Stimulated activated CD8-positive, alpha-beta memory T cell treated with anti-CD3 and anti-CD28 coated beads, Interleukin-7, amount 100 ng/mL, for 1 hour (primary cell): ENCODE results near the gene EZR.

ENCODE experiments used
- DNase-seq, 2 donors: peaks; one replicate each; pipeline ENCODE4 v3.0.0-alpha.2; 2020; ENCODE audit warnings: low read depth in 2 of 2

Gene EZR

GRCh38 chr6:158730541-158730907 is 88.6 kb downstream of the EZR start:
- no peak for DNase-seq

GRCh38 chr6:158729906-158730540 is 89.1 kb downstream of the EZR start:
- no peak for DNase-seq

GRCh38 chr6:158725704-158726103 is 93.5 kb downstream of the EZR start:
- no peak for DNase-seq

GRCh38 chr6:158722176-158722729 is 96.9 kb downstream of the EZR start:
- no peak for DNase-seq

- DNase-seq: no peak
These were observed 100.6 kb downstream of the EZR start for GRCh38 chr6:158718461-158719046.

GRCh38 chr6:158717341-158718330 is 101.5 kb downstream of the EZR start:
- DNase-seq: no peak
